Panc1 (cell line): ENCODE data around the gene ATP11C.

ENCODE experiments used
- CTCF ChIP-seq: fragments of 450-650 bp; IDR thresholded peaks from 2 replicates; pipeline ENCODE4 v1.5.1; 2017; ENCODE audit warnings: mild to moderate bottlenecking
- POLR2AphosphoS5 ChIP-seq: IDR thresholded peaks from 2 replicates; pipeline ENCODE4 v1.6.1; 2012; ENCODE audit warnings: mild to moderate bottlenecking, low read depth, low read length, moderate library complexity
- REST ChIP-seq, 2 experiments: IDR thresholded peaks; 2 replicates each; pipeline ENCODE4 v1.6.1; 2011 to 2012; ENCODE audit warnings: low read depth in 2 of 2, control low read depth in 1 of 2, low read length in 1 of 2, mild to moderate bottlenecking in 1 of 2, moderate library complexity in 1 of 2; ENCODE audit not compliant: insufficient read depth in 1 of 2

- TF ChIP-seq CTCF (no peak), POLR2AphosphoS5 (no peak), REST (IDR thresholded peaks at IDR 0.05; ENCODE audit: insufficient read depth in 1 of 2, low read depth in 2 of 2, low read length in 1 of 2) (no peak)
Measured at GRCh38 chrX:139844884-139845283, 88.0 kb downstream of the ATP11C start.
